ENCODE measurements around the gene GABPA.

The GABPA gene

DNA sequence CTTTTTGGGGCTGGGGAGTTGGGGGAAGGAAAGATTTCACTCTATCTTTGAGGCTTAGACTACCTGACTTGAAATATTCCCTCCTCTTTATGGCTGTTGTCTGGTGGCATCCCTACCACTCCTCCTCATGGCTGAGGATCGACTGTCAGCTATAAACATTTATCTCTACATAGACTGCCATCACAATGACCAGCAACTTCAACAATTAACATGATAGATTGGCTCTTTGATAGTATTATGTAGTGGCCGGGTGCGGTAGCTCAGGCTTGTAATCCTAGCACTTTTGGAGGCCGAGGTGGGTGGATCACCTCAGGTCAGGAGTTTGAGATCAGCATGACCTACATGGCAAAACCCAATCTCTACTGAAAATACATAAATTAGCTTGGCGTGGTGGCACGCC, 72.4 kb downstream of the GABPA start:
- no peak overlapping the region for H3K27ac Mint-ChIP-seq
- H3K9me3 Mint-ChIP-seq = no peaks in the 10 kb centered on the region
- no peaks in the 10 kb centered on the region for H3K27me3 Mint-ChIP-seq
- H3K36me3 Mint-ChIP-seq (ENCODE audit: low read depth) = no peaks in the 10 kb centered on the region
- H3K4me1 Mint-ChIP-seq (ENCODE audit: low read depth) = no peaks in the 10 kb centered on the region
- H3K4me3 Mint-ChIP-seq = no peak overlapping the region
- intact Hi-C loops (cut with micrococcal nuclease) = no loop called here

DNA sequence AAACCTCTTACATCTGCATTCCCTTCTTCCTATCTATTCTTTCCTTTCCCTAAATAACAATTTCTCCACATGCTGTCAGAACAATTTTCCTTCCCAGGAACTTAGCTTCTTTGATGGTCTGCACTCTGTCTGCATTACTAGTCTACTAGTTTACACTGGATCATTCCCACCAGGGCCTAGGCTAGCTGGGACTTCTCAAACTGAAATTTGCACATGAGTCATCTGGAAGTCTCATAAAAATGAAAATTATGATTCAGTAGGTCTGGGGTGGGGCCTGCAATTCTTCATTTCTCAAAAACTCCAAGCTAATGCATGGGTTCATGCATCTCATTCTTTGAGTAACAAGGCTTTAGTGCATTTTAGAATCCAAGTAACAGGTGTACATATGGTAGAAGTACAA, 74.2 kb downstream of the GABPA start:
- no peaks in the 10 kb centered on the region for H3K9me3 Mint-ChIP-seq
- no peaks in the 10 kb centered on the region for H3K4me1 Mint-ChIP-seq (ENCODE audit: low read depth)
- no peak overlapping the region for H3K27ac Mint-ChIP-seq
- intact Hi-C loops (cut with micrococcal nuclease) = no loop called here
- H3K4me3 Mint-ChIP-seq = no peak overlapping the region
- no peaks in the 10 kb centered on the region for H3K36me3 Mint-ChIP-seq (ENCODE audit: low read depth)
- no peaks in the 10 kb centered on the region for H3K27me3 Mint-ChIP-seq

DNA sequence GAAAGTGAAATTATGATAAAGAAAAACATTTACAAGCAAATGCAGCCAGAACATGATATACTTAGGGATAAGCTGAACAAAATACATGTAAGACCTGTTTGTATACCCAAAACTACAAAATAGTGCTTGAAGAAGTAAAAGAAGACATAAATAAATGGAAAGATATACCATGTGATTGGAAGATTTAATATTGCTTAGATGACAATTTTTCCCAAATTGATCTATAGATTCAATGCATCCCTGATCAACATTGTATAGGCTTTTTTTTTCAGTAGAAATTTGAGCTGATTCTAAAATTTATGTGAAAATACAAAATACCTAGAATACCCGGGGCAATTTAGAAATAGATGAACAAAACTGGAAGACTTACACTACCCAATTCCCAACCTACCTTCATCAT, 76.4 kb downstream of the GABPA start:
- Mint-ChIP-seq H3K4me1 (ENCODE audit: low read depth) (no peaks in the 10 kb centered on the region), H3K27ac (no peak overlapping the region), H3K9me3 (no peaks in the 10 kb centered on the region), H3K4me3 (no peak overlapping the region), H3K36me3 (ENCODE audit: low read depth) (no peaks in the 10 kb centered on the region), H3K27me3 (no peaks in the 10 kb centered on the region)
- intact Hi-C loops (cut with micrococcal nuclease) = no loop called here

DNA sequence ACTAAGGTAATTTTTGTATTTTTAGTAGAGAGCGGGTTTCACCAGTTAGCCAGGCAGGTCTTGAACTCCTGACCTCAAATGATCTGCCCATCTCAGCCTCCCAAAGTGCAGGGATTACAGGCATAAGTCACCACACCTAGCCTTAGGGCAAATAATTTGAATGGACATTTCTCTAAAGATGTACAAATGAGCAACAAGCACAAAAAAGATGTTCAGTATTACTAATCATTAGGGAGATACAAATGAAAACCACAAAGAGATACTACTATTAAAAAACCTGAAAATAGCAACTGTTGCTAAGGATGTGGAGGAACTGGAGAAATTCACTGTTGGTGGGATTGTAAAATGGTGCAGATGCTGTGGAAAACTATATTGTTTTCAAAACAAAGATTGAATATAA, 79.1 kb downstream of the GABPA start:
- H3K9me3 Mint-ChIP-seq = no peaks in the 10 kb centered on the region
- no peaks in the 10 kb centered on the region for H3K4me1 Mint-ChIP-seq (ENCODE audit: low read depth)
- H3K27me3 Mint-ChIP-seq = no peaks in the 10 kb centered on the region
- intact Hi-C loops (cut with micrococcal nuclease) = no loop called here
- no peaks in the 10 kb centered on the region for H3K36me3 Mint-ChIP-seq (ENCODE audit: low read depth)
- H3K4me3 Mint-ChIP-seq = no peak overlapping the region
- H3K27ac Mint-ChIP-seq = no peak overlapping the region

DNA sequence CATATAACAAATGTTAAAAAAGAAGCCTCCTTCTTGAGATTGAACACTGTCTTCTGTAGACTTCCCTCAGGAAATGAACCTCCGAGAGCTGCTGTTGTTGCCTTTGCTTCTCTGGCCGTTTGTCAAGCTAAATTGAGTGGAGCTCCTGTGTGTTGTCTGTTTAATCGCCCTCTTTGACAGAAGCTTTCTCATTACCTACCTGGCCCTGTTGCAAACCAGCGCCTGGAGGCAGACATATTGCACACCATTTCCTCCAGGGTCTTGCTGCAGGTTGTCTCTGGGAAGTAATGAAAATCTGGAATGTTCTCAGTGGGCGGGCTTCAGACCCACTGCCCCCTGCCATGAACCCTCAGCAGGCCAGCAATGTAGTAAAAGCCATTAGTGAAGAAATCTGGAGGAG, 83.3 kb downstream of the GABPA start:
- no peaks in the 10 kb centered on the region for H3K9me3 Mint-ChIP-seq
- H3K36me3 Mint-ChIP-seq (ENCODE audit: low read depth) = no peaks in the 10 kb centered on the region
- intact Hi-C loops (cut with micrococcal nuclease) = no loop called here
- no peaks in the 10 kb centered on the region for H3K27me3 Mint-ChIP-seq
- no peak overlapping the region for H3K27ac Mint-ChIP-seq
- H3K4me1 Mint-ChIP-seq (ENCODE audit: low read depth) = no peaks in the 10 kb centered on the region
- no peak overlapping the region for H3K4me3 Mint-ChIP-seq

DNA sequence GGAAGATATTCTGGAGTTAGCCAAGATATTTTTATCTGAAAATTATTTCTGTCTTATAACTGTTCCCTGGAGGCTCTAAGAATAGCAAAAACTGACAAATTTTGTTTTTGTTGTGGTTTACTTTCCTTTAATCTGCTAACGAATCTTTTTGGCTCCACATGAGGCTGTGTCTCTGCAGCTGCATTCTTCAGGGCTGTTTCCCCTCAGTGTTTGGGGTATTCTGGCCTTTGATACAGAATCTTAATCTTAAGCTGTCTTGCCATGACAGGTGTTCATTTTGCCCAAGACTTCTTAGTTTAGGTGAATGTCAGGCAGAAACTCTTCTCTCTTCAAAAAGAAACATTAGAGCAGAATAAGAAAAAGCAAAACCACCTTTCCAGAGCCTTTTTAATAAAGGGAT, 83.8 kb downstream of the GABPA start:
- H3K27ac Mint-ChIP-seq = no peak overlapping the region
- H3K4me3 Mint-ChIP-seq = no peak overlapping the region
- H3K9me3 Mint-ChIP-seq = no peaks in the 10 kb centered on the region
- no peaks in the 10 kb centered on the region for H3K27me3 Mint-ChIP-seq
- intact Hi-C loops (cut with micrococcal nuclease) = no loop called here
- no peaks in the 10 kb centered on the region for H3K4me1 Mint-ChIP-seq (ENCODE audit: low read depth)
- no peaks in the 10 kb centered on the region for H3K36me3 Mint-ChIP-seq (ENCODE audit: low read depth)

All from dendritic cell treated with granulocyte-macrophage colony-stimulating factor and Interleukin-4, amounts not matched to agents 40 ng/mL and 50 ng/mL, for 4 days (primary cell).